NK-92 treated with Interleukin-12 subunit alpha and Interleukin-12 subunit beta, amount 100 ng/mL, for 24 hours (cell line): ENCODE data around the gene CCDC9B.

Source experiments
- DNase-seq: peaks from one replicate; lab custom pipeline; 2025; lab: John Stamatoyannopoulos, UW

The CCDC9B gene

DNA sequence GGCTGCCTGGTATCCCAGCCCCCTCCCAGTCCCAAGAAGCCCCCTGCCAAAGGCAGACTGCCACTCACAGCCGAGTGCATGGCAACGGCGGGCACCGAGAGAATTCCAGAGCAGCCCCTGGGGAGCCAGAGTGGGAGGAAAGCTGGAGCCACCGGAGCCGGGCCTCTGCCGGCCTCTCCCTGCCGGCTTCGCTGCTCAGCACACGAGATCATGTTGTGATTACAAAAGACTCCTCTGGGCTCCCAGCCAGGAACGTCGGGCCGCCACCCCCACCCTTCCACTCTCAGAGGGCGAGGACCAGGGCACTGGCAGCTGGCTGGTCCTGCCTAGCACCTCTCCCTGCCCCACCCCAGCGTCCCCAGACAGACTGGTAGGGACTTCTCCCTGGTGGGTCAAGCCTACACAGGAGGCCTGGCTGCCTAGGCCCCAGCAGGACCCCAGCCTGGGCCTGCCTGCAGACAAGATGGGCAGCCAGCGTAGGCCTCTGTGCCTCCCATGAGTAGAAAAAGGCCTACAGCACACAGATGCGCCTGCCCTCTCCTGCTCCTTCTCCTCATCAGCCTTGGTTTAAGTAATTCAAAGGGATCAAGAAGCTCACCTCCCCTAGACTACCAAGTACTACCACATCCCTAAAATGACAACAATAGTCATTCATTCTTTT is at the start of gene CCDC9B:
TSS of gene CCDC9B (minus strand) at position 200 of the 661 bp plus-strand sequence. CDS start at position 80, 120 bp downstream.
- DNase-seq: no peak

DNA sequence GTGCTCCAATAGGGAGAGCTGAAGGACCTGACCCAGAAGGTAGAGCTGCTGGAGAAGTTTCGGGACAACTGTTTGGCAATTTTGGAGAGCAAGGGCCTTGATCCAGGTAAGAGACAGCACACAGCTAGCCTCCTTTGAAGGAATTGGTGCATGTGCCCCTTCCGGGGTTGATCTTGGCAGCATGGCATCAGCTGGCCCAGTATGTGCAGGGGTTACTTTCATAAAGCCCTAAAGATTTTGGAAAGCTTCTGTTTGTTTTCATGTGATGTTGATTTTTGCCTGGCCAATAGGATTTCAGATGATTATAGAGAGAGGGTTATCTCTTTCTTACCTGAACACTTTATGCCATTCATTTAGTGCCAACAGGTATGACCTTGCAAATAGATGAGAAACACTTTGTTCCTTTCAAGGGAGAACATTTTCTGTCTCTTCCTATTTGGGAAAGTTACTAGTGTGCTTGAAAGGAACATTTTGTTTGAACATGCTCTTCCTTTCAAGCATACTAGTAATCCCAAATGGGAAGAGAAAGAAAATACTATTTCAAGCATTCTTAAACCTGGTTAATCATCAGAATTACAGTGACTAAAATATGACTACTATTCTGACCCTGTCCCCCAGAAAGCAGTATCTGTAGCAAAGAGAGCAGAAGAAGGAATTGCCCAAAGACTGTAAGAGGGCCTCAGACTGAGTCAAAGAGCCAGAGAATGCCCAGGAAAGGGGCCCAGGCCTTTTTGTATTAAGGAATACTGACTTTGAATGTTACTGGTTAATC is 49.3 kb upstream of the CCDC9B start:
- DNase-seq: no peak

DNA sequence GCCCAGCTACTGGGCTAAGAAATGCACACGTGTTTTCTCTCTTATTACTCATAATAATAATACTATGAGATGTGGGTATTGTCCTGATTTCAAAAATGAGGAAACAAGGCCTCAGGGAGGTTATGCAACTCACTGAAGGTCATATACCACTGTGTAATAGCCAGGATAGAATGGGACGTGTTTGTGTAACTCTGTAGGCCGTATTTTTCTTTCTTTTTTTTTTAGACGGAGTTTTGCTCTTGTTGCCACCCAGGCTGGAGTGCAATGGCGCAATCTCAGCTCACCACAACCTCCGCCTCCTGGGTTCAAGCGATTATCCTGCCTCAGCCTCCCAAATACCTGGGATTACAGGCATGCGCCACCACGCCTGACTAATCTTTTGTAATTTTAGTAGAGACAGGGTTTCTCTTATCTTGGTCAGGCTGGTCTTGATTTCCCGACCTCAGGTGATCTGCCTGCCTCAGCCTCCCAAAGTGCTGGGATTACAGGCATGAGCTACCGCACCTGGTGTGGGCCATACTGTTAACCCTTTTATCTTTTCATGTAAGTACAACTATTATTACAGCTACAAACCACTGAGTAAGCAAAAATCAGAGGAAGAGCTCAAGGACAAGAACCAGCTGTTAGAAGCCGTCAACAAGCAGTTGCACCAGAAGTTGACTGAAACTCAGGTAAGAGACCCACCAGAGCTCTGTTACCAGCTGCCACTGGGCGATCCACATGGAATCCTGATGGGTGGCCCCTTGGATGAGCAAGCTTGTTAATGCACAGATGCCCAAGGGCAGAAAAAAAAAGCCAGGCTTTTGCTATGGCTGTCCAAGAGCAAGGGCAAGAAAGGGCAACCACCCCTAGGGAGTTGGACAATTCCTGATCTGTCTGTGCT is 48.4 kb upstream of the CCDC9B start:
- no peak for DNase-seq

DNA sequence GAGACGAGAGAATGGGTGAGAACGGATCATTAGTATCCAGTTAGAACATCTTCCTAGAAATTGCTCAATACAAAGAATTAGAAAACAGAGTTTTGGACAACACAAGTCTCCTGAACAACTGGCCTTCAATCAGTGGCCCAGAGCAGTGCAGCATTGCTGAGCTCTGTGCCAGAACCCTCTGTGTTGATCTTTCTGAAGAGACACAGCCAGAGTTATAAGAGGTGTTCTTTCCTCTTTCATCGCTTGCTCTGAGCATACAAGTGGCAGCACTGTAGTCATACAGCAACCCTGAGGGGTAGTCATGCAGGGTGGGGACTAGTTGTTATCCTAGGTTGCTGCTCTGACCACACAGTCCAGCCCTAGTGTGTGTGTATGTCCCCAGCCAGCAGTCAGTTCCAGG is 45.7 kb upstream of the CCDC9B start:
- DNase-seq: no peak

DNA sequence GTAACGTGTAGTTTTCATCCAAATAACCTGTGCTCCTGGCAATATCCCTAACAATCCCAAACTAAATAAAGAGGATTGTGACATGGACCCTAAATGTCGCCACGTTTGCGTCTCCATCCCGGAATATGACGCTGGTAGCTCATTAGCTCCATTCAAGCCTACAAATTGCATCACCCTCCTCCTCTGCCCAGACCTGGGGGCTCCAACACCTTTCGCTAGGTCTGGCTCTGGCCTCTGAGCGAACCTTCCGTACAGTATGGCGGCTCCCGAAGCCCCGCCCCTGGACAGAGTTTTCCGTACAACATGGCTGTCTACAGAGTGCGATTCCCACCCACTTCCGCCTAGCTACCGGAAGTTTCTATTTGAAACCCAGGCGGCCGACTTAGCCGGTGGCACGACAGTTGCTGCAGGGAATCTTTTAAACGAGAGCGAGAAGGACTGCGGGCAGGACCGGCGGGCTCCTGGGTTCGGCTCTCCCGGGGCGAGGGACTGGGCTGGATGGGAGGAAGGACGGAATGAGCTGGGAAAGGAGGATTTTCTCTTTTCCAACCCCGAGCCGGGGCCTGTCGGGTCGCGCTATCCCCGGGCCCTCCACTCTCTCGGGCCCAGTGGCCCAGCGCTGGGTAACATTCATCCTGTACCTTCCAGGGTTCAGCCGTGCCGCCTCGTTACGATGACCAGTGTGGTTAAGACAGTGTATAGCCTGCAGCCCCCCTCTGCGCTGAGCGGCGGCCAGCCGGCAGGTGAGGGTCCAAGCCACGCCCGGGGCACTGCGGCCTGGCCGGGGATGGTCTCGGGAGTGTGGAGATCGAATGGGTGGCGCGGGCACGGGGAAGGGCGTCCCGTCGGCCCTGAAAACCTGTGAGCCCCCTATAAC is 42.1 kb upstream of the CCDC9B start, which contains the start of gene KNSTRN:
TSS of gene KNSTRN (plus strand) at position 142 of the 877 bp plus-strand sequence. CDS start at position 257, 115 bp downstream.
- DNase-seq: peak; percentile 89

DNA sequence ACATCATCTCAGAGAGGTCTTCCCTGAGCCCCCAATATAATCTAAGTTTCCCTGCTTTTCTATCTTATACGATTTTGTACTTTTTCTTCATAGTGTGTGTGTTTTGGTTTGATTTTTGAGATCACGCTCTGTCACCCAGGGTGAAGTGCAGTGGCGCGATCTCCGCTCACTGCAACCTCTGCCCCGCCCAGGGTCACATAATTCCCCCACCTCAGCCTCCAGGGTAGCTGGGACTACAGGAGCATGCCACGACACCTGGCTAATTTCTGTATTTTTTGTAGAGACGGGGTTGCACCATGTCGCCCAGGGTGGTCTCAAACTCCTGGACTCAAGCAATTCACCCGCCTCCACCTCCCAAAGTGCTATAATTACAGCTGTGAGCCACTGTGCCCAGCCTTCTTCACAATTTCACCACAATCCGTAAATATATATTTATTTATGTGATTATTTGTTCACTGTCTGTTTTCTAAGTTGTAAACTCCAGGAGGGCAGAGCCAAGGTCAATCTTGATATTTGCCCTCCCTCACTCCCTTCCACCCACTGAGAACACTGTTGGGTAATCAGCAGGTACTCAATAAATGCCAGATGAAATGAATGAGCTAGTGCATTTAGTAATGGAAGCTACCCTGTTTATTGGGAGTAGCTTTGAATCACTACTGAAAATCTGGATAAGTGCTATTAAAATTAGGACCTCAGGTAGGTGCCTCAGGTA is 41.2 kb upstream of the CCDC9B start:
- no peak for DNase-seq

DNA sequence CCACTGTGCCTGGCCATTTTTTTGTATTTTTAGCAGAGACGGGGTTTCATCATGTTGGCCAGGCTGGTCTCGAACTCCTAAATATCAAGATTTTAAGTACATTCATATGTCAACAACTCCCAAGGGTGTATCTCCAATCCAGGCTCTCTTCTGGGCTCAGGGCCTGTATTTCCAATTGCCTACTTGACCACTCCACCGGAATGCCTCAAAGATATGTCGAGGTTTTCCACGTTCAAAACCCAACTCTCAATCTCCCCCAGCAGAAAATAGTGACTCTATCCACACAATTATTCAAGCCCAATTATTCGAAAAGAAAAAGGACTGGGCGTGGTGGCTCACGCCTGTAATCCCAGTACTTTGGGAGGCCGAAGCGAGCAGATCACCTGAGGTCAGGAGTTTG is 39.9 kb upstream of the CCDC9B start:
- DNase-seq: no peak

DNA sequence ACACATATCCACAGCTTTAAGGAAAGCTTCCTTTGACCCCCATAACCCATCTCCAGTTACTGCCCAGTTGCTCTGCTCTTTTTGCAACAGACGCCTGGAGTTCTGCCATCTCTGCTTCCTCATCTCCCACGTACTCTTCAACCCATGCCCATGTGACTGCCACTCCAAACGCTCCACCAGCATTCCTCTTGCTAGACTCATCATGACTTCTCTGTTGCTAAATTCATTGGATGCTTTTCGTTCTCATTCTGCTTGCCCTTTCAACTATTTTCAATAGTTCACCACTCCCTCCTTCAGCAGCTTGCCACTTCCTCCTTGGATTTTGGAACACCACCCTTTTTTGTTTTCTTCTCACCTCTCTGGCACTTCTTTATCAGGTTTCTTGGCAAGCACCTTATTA is 39.1 kb upstream of the CCDC9B start:
- DNase-seq: no peak

DNA sequence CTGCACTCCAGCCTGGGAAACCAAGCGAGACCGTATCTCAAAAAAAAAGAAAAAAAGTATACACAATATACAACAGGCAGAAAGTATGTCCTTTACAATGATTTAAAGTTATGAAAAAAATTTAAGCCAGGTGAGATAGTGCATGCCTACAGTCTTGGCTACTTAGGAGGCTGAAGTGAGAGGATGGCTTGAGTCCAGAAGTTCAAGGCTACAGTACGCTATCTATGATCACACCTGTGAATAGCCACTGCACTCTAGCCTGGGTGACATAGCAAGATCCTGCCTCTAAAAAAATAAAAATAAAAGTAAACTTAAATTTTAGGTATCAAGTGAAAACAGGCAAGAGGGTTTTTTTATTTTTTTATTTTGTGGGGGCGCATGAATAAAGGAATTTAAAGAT is 38.6 kb upstream of the CCDC9B start:
- DNase-seq: no peak

DNA sequence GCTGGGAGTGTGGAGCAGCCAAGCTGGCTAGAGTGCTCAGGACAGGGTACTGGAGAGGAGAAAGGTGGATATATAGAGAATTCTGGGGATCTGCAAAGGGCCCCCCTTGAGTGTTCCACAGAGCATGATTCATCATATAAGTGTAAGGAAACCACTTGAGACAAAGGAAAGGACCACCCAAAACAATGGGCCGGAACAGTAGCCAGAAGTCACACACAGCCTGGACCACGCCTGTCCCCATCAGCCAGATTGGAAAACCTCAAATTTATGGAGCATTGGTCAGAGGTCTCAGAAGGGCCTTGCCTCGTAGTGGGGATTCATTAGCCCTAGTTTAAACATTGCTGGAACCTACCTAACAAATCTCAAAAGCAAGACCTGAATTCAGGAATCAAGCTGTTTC is 36.9 kb upstream of the CCDC9B start:
- no peak for DNase-seq

DNA sequence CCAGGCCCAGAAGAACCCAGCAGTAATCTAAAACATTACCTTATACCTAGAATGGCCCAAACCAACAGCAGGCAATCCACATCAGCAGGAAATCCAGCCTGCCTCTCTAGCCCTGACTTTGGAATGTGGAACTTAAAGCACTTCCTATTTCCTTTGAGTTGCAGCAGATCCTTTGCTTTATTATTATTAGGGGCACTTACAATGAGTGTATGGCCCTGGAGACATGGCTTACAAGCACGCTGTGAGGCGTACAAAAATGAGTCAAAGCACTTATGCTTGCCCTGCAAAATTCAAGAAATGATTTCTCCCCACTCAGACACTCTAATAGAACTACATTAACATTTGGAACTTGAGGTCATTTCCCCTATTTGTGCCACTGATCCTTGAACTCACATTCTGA is 32.2 kb upstream of the CCDC9B start:
- no peak for DNase-seq

DNA sequence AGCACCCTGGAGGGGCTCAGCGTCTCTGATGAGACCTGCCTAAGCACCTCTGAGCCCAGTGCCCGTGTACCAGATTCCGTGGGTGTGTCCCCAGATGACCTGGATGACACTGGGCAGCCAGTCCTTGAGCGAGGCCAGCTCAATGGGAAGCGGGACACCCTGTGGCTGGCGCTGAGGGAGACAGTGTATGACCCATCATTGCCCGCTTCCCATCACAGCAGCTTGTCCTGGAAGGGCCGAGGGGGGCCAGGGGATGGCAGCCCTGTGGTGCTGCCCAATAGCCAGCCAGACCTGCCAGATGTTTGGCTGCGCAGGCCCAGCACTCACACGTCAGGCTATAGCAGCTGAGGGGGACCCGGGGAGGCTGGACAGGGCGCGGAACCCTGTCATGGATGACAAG is 29.2 kb upstream of the CCDC9B start:
- DNase-seq: no peak

DNA sequence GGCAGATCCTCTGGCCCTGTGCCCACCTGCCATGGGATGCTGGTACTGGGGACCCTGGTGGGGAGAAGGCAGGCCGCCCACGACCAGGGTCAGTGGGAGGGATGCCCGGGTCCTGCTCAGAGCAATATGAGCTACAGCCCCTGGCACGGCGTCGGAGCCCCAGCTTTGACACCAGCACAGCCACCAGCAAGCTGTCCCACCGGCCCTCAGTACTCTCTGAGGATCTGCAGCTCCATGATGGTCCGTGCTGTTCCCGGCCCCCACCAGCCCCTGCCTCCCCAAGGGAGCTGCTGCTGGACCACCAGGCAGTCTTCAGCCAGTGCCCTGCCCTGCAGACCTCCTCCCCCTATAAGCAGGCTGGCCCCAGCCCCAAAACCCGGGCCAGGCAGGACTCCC is 28.7 kb upstream of the CCDC9B start:
- no peak for DNase-seq

DNA sequence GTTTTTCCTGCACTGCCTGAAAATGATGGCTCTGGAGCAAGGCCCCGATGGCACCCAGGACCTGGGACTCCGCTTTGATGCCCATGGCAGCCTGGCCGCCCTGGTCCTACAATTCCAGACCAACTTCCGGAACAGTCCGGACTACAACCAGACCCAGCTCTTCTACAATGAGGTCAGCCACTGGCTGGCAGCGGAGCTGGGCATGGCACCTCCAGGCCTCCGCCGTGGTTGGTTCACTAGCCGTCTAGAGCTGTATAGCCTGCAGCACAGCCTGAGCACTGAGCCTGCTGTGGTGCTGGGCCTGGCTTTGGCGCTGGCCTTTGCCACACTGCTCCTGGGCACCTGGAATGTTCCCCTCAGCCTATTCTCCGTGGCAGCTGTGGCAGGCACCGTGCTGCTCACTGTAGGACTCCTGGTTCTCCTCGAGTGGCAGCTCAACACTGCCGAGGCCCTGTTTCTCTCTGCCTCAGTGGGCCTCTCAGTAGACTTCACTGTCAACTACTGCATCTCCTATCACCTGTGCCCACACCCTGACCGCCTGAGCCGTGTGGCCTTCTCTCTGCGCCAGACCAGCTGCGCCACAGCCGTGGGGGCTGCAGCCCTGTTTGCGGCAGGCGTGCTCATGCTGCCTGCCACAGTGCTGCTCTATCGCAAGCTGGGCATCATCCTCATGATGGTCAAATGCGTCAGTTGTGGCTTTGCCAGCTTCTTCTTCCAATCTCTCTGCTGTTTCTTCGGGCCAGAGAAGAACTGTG is 28.2 kb upstream of the CCDC9B start:
- no peak for DNase-seq

DNA sequence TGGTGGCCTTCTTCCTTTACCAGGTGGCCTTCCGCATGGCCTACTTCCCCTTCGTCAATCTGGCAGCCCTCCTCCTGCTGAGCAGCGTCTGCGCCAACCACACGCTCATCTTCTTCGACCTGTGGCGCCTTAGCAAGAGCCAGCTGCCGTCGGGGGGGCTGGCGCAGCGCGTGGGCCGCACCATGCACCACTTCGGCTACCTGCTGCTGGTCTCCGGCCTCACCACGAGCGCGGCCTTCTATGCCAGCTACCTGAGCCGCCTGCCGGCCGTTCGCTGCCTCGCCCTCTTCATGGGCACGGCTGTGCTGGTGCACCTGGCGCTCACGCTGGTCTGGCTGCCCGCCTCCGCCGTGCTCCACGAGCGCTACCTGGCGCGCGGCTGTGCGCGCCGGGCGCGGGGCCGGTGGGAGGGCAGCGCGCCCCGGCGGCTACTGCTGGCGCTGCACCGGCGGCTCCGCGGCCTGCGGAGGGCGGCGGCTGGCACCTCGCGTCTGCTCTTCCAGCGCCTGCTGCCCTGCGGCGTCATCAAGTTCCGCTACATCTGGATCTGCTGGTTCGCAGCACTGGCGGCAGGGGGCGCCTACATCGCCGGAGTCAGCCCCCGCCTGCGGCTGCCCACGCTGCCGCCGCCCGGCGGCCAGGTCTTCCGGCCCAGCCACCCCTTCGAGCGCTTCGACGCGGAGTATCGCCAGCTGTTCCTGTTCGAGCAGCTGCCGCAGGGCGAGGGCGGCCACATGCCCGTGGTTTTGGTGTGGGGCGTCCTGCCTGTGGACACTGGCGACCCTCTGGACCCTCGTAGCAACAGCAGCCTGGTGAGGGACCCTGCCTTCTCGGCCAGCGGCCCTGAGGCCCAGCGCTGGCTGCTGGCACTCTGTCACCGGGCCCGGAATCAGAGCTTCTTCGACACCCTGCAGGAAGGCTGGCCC is 27.2 kb upstream of the CCDC9B start:
- DNase-seq: peak; percentile 63

DNA sequence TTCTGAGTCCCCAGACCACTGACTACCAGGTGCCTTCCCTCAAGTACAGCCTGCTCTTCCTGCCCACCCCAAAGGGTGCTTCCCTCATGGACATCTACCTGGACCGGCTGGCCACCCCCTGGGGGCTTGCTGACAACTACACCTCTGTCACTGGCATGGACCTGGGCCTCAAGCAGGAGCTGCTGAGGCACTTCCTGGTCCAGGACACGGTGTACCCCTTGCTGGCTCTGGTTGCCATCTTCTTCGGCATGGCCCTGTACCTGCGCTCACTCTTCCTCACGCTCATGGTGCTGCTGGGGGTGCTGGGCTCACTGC is 26.6 kb upstream of the CCDC9B start:
- DNase-seq: no peak

DNA sequence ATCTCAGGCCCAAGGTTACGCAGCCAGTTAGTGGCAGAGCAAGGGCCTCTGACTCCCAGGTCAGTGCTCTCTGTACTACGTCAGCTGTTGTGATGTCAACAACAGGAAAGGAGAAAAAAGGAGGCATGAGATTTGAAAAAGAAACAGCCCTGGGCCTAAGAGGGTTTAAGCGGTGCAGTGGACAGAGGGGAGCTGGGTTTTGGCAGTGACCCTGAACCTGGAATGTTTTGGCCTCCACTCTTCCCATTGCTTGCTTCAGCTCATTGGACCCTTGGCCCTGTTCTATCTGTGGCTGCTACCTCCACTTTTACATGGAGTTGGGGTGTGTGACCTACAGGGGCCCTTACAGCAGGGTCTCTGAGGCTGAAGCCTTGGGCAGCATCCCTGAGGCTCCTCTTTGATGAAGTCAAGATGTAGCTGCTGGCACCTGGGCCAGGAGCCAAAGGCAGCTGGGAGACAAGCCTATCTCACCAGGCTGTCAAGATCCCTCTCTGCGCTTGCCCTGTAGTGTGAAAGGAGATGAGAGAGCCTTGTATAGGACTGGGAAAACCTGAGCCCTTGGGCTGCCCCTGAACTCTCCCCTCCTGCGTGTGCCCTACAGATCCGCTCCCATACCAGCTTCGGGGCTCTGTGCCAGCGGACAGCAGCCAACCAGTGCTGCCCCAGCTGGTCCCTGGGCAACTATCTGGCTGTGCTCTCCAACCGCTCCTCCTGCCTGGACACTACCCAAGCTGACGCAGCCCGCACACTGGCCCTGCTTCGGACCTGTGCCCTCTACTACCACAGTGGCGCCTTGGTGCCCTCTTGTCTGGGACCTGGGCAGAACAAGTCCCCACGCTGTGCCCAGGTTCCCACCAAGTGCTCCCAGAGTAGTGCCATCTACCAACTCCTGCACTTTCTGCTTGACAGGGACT is 26.0 kb upstream of the CCDC9B start:
- DNase-seq: no peak
